Thoracic aorta (tissue), 2 donors: Measurements from ENCODE around the gene RHEBL1. TPM values are rescaled to one million over a fixed set of nuclear protein-coding genes. Genes with fewer than 3 reads are reported as not detected.
A peak's percentile ranks its signal among the peaks of the same experiment; 100 is the strongest.

Experiments
- ATAC-seq: fragments of 150-250 bp; one replicate; pipeline ENCODE4 v1.8.0; 2017; ENCODE audit warnings: low read depth; ENCODE audit not compliant: insufficient number of reproducible peaks, low FRiP score
- DNase-seq: peaks from one replicate; pipeline ENCODE4 v3.0.0-alpha.2; 2020; ENCODE audit warnings: low spot score
- H3K27ac ChIP-seq, 2 donors: fragments of 200-600 bp; sonication (generic); 1 replicate in 1 of 2; 2 replicates in 1 of 2; pipeline ENCODE4 v1.5.1; 2016; ENCODE audit warnings: mild to moderate bottlenecking in 2 of 2, moderate library complexity in 2 of 2
- H3K27me3 ChIP-seq: fragments of 200-600 bp; sonication (generic); replicated peaks from 2 replicates; pipeline ENCODE4 v1.6.0; 2016; ENCODE audit warnings: mild to moderate bottlenecking; ENCODE audit not compliant: insufficient read depth
- H3K36me3 ChIP-seq: fragments of 200-600 bp; sonication (generic); one replicate; pipeline ENCODE4 v1.5.1; 2016
- H3K4me1 ChIP-seq, 2 donors: fragments of 200-600 bp; sonication (generic); 1 replicate in 1 of 2; 2 replicates in 1 of 2; pipeline versions ENCODE4 v1.5.1 to v1.6.0; 2016; ENCODE audit warnings: low read depth in 2 of 2, mild to moderate bottlenecking in 1 of 2; ENCODE audit not compliant: control insufficient read depth in 1 of 2
- H3K4me3 ChIP-seq: fragments of 200-600 bp; sonication (generic); 2 replicates; pipeline ENCODE4 v1.5.1; 2016; ENCODE audit warnings: mild to moderate bottlenecking
- H3K9me3 ChIP-seq: fragments of 200-600 bp; sonication (generic); 2 replicates; pipeline ENCODE4 v1.5.1; 2016
- CTCF ChIP-seq: fragments of 200-600 bp; sonication (generic); IDR thresholded peaks from one replicate; pipeline ENCODE4 v1.5.1; 2019; ENCODE audit warnings: antibody characterized with exemption
- total RNA-seq, 2 donors: library from RNA; depleted of rRNA; stranded (reverse); fragments of >200 nt; gene quantifications; one replicate each; pipeline versions ENCODE4 v1.1.0 to v1.2.3, GENCODE V29; 2016

Gene RHEBL1
- total RNA-seq, 2 donors from 2014 or later: 1.3 TPM; not detected in 1

DNA sequence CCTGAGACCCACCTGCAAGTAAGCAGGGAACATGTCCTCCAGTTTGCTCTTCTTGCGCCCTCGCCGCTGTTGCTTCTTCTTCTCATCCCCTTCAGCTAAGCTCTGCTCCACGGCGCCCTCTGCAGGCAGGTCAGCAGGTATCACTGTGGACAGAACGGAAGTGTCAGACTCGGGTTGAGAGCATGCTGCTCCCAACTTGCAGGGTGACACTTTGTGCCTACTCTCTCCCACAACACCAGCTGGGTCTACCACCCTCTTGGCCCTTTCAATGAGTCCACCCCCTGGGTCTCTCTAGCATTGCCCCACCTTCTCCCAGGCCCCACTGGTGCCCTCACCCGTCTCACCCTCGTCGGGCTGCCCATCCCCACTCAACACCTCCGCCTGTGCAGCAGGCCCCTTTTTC is 25.9 kb downstream of the RHEBL1 start:
- peaks cover 95% of the 10 kb centered on the region for H3K36me3 ChIP-seq
- no peak overlapping the region for H3K27ac ChIP-seq
- H3K27me3 ChIP-seq: no peaks in the 10 kb centered on the region
- peak; percentile 49 for TF ChIP-seq CTCF
- no peak for ATAC-seq
- no peak for DNase-seq
- H3K4me3 ChIP-seq: no peak overlapping the region
- H3K9me3 ChIP-seq: no peaks in the 10 kb centered on the region
- H3K4me1 ChIP-seq: no peaks in the 10 kb centered on the region

GRCh38 chr12:49043241-49043640 is 26.5 kb downstream of the RHEBL1 start:
- H3K27ac ChIP-seq: no peak overlapping the region
- no peaks in the 10 kb centered on the region for H3K4me1 ChIP-seq
- ATAC-seq: no peak
- H3K4me3 ChIP-seq: no peak overlapping the region
- H3K27me3 ChIP-seq: no peaks in the 10 kb centered on the region
- DNase-seq: no peak
- H3K9me3 ChIP-seq: no peaks in the 10 kb centered on the region
- no peak for TF ChIP-seq CTCF
- H3K36me3 ChIP-seq: peaks cover 95% of the 10 kb centered on the region

DNA sequence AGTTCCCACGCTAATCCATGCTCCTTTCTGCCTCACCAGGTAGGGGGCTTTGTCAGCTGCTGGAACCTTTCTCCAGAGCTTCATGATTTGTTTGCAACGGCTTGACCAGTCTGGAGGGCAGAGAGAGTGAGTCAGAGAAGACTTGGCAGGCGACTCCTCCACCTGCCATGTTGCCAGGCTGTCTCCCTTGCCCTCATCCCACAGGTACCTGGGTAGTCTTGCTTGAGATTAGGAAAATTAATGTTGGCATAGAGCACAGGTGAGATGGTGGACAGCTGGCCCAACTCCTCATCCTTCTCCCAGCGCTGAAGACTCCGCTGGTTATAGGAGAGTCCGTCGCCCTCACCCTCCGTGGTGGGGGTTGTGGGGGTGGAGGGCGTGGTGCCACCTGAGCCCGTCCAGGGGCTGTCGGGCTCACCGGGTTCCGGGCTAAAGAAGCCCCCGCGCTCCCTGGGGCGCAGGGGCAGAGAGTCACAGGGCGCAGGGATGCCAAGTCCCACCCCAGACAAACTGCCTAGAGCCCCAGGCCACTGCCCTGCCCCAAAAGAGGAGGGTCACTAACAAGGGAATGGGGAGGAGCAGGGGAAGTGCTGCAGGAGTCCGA is 27.8 kb downstream of the RHEBL1 start:
- H3K4me3 ChIP-seq: no peak overlapping the region
- no peaks in the 10 kb centered on the region for H3K27me3 ChIP-seq
- ATAC-seq (no peak), DNase-seq (no peak)
- H3K36me3 ChIP-seq: peaks cover 96% of the 10 kb centered on the region
- H3K4me1 ChIP-seq: no peaks in the 10 kb centered on the region
- no peaks in the 10 kb centered on the region for H3K9me3 ChIP-seq
- H3K27ac ChIP-seq: no peak overlapping the region
- no peak for TF ChIP-seq CTCF

- no peak for ATAC-seq
- no peak overlapping the region for H3K4me3 ChIP-seq
- H3K9me3 ChIP-seq: no peaks in the 10 kb centered on the region
- TF ChIP-seq CTCF: no peak
- H3K27ac ChIP-seq: no peak overlapping the region
- peaks cover 94% of the 10 kb centered on the region for H3K36me3 ChIP-seq
- no peaks in the 10 kb centered on the region for H3K27me3 ChIP-seq
- H3K4me1 ChIP-seq: no peaks in the 10 kb centered on the region
- no peak for DNase-seq
Observed at GRCh38 chr12:49041036-49041880, 28.5 kb downstream of the RHEBL1 start.

DNA sequence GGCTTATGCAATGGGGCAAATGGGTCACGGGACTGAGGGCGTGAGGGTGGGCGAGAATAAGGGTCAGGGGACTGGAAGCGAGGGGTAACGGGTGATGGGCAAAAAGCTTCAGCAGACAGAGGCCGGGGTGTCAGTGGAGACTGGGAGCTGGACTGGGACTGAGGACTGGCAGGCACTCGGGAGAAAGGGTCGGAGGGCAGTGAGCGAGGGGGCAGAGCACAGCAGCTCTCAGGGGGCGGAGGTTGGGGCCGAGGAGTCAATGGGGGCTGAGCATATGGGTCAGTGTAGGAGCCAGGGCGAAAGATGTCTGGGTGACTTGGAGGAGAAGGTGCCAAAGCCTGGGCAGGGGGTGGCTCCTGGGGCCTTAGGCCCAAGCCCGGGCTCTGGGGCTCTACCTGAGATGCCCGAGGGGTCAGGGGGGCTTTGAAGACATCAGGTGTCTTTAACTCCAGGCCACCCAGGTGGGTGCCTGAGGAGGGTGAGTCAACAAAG is 29.4 kb downstream of the RHEBL1 start:
- Histone ChIP-seq H3K4me3 (no peak overlapping the region), H3K9me3 (no peaks in the 10 kb centered on the region), H3K36me3 (peaks cover 85% of the 10 kb centered on the region), H3K27me3 (no peaks in the 10 kb centered on the region), H3K4me1 (no peaks in the 10 kb centered on the region), H3K27ac (no peak overlapping the region)
- DNase-seq (no peak), ATAC-seq (no peak)
- TF ChIP-seq CTCF: no peak
